HCT116 (cell line): ENCODE measurements around the gene DERL2. TPM values are rescaled to one million over a fixed set of nuclear protein-coding genes. Genes with fewer than 3 reads are reported as not detected.

Source experiments
- ATAC-seq: fragments of 200-7000 bp; cut with Tn5 transposase; 2 replicates; pipeline ENCODE4 v1.9.1; 2020; ENCODE audit warnings: mild to moderate bottlenecking, moderate library complexity
- BruUV-seq: library from RNA; stranded (reverse); fragments of 400-500 nt; replicated peaks from 2 replicates; lab custom pipeline; 2021; lab: Mats Ljungman, UMichigan
- CTCF ChIA-PET: fragments of 300-600 bp; sonication (Branson Sonifier 250); formaldehyde crosslinking; loops from one replicate; lab custom pipeline; 2021; ENCODE audit warnings: antibody characterized with exemption; lab: Charles Lee
- POLR2A ChIA-PET: fragments of 300-600, 350-600 bp; sonication (Branson Sonifier 250); formaldehyde crosslinking; loops from one replicate; lab custom pipeline; 2021; ENCODE audit warnings: antibody characterized with exemption; lab: Charles Lee
- RAD21 ChIA-PET, 2 experiments: fragments of 300-600 bp; sonication (Branson Sonifier 250); formaldehyde crosslinking; loops; one replicate each; lab custom pipeline; 2023; ENCODE audit warnings: low total read pairs in 2 of 2; ENCODE audit not compliant: uncharacterized antibody in 2 of 2, unreplicated experiment in 2 of 2, low non-redundant PET in 1 of 2; lab: Charles Lee
- DNase-seq: peaks from one replicate; pipeline ENCODE4 v3.0.0-alpha.2; 2010; ENCODE audit warnings: low read depth, low spot score
- H2AFZ ChIP-seq: fragments of 200-600 bp; shearing (Covaris generic), sonication (generic); 2 replicates; pipeline ENCODE4 v1.6.1; 2017; ENCODE audit warnings: low read depth, mixed run types, mixed read lengths, antibody characterized with exemption, low read length; ENCODE audit not compliant: poor library complexity, severe bottlenecking
- H3K27ac ChIP-seq: 2 replicates; pipeline ENCODE4 v1.5.1; 2012; ENCODE audit warnings: low read depth, low read length
- H3K27me3 ChIP-seq: fragments of 200-600 bp; sonication (generic); 2 replicates; pipeline ENCODE4 v1.6.1; 2016; ENCODE audit warnings: mixed run types, low read length, mixed read lengths; ENCODE audit not compliant: insufficient read depth
- H3K36me3 ChIP-seq, 2 experiments: fragments of 200-500 bp in 1 of 2; fragments of 200-600 bp in 1 of 2; sonication (Bioruptor generic) in 1 of 2; sonication (generic) in 1 of 2; 2 replicates each; pipeline versions ENCODE4 v1.5.1 to v1.6.1; 2014 to 2016; ENCODE audit warnings: low read length in 2 of 2, inconsistent platforms in 1 of 2, mixed read lengths in 1 of 2, mixed run types in 1 of 2; ENCODE audit not compliant: insufficient read depth in 2 of 2, control insufficient read depth in 1 of 2
- H3K4me1 ChIP-seq, 2 experiments: fragments of 200-600 bp in 1 of 2; sonication (generic) in 1 of 2; 2 replicates each; pipeline versions ENCODE4 v1.5.1 to v1.6.1; 2012 to 2017; ENCODE audit warnings: low read length in 2 of 2, inconsistent platforms in 1 of 2, mild to moderate bottlenecking in 1 of 2, mixed read lengths in 1 of 2, mixed run types in 1 of 2, moderate library complexity in 1 of 2; ENCODE audit not compliant: insufficient read depth in 2 of 2, control insufficient read depth in 1 of 2
- H3K4me2 ChIP-seq: fragments of 200-600 bp; sonication (generic); 2 replicates; pipeline ENCODE4 v1.6.1; 2017; ENCODE audit warnings: mixed run types, low read length, mixed read lengths
- H3K4me3 ChIP-seq, 2 experiments: fragments of 200-600 bp in 1 of 2; sonication (generic) in 1 of 2; replicated peaks in 1 of 2; 2 replicates each; pipeline ENCODE4 v1.5.1; 2011 to 2016; ENCODE audit warnings: low read length in 2 of 2, control low read depth in 1 of 2, low read depth in 1 of 2, mild to moderate bottlenecking in 1 of 2, mixed read lengths in 1 of 2, mixed run types in 1 of 2
- H3K79me2 ChIP-seq: fragments of 200-600 bp; sonication (generic); 2 replicates; pipeline ENCODE4 v1.6.1; 2017; ENCODE audit warnings: mild to moderate bottlenecking, mixed run types, low read length, moderate library complexity, mixed read lengths; ENCODE audit not compliant: insufficient read depth
- H3K9ac ChIP-seq: fragments of 200-600 bp; sonication (generic); 2 replicates; pipeline ENCODE4 v1.6.1; 2016; ENCODE audit warnings: low read length, mixed read lengths
- H3K9me2 ChIP-seq: fragments of 200-600 bp; sonication (generic), shearing (Covaris generic); 2 replicates; pipeline ENCODE4 v1.6.1; 2017; ENCODE audit warnings: mixed run types, mild to moderate bottlenecking, moderate library complexity; ENCODE audit not compliant: insufficient read depth
- H3K9me3 ChIP-seq, 2 experiments: fragments of 200-500 bp in 1 of 2; fragments of 200-600 bp in 1 of 2; sonication (Bioruptor generic) in 1 of 2; sonication (generic) in 1 of 2; 2 replicates each; pipeline ENCODE4 v1.6.1; 2014 to 2017; ENCODE audit warnings: low read length in 2 of 2, mixed read lengths in 2 of 2, inconsistent platforms in 1 of 2, low read depth in 1 of 2, mild to moderate bottlenecking in 1 of 2, mixed run types in 1 of 2, moderate library complexity in 1 of 2; ENCODE audit not compliant: control insufficient read depth in 1 of 2, insufficient read depth in 1 of 2
- H4K20me1 ChIP-seq: fragments of 200-600 bp; sonication (generic), shearing (Covaris generic); 2 replicates; pipeline ENCODE4 v1.6.1; 2017; ENCODE audit warnings: mixed run types, mild to moderate bottlenecking, moderate library complexity; ENCODE audit not compliant: insufficient read depth
- ATF3 ChIP-seq: IDR thresholded peaks from 2 replicates; pipeline ENCODE4 v1.6.1; 2012
- CEBPB ChIP-seq: IDR thresholded peaks from 2 replicates; pipeline ENCODE4 v1.6.1; 2012; ENCODE audit warnings: low read depth
- CTCF ChIP-seq, 3 experiments: fragments of 200-600 bp in 1 of 3; sonication (generic) in 1 of 3; IDR thresholded peaks in 2 of 3; conservative IDR thresholded peaks in 1 of 3; 2 replicates each; pipeline ENCODE4 v1.5.1; 2012 to 2017; ENCODE audit warnings: low read depth in 2 of 3, low read length in 2 of 3, antibody characterized with exemption in 1 of 3, borderline replicate concordance in 1 of 3, control low read depth in 1 of 3, mild to moderate bottlenecking in 1 of 3, mixed read lengths in 1 of 3, mixed run types in 1 of 3, moderate library complexity in 1 of 3; ENCODE audit not compliant: insufficient read depth in 1 of 3
- EGR1 ChIP-seq: IDR thresholded peaks from 2 replicates; pipeline ENCODE4 v1.6.1; 2012; ENCODE audit warnings: low read depth
- EZH2 ChIP-seq: fragments of 200-600 bp; sonication (generic); IDR thresholded peaks from 2 replicates; pipeline ENCODE4 v1.6.1; 2017; ENCODE audit warnings: antibody characterized with exemption, mixed run types
- EZH2phosphoT487 ChIP-seq: fragments of 200-600 bp; IDR thresholded peaks from 2 replicates; pipeline ENCODE4 v1.6.1; 2018; ENCODE audit warnings: antibody characterized with exemption, borderline replicate concordance
- FOSL1 ChIP-seq: IDR thresholded peaks from 2 replicates; pipeline ENCODE4 v1.6.1; 2012; ENCODE audit warnings: low read depth
- JUND ChIP-seq: IDR thresholded peaks from 2 replicates; pipeline ENCODE4 v1.6.1; 2012
- POLR2A ChIP-seq: IDR thresholded peaks from 2 replicates; pipeline ENCODE4 v1.7.0; 2011; ENCODE audit warnings: borderline replicate concordance; ENCODE audit not compliant: insufficient read depth, insufficient read length; ENCODE audit errors: extremely low read depth
- SIN3A ChIP-seq: IDR thresholded peaks from 2 replicates; pipeline ENCODE4 v1.6.1; 2012; ENCODE audit warnings: low read depth
- SP1 ChIP-seq: IDR thresholded peaks from 2 replicates; pipeline ENCODE4 v1.6.1; 2012; ENCODE audit warnings: low read depth
- SRF ChIP-seq: IDR thresholded peaks from 2 replicates; pipeline ENCODE4 v1.6.1; 2012; ENCODE audit warnings: low read depth
- YY1 ChIP-seq: IDR thresholded peaks from 2 replicates; pipeline ENCODE4 v1.6.1; 2011; ENCODE audit warnings: low read length, low read depth, moderate library complexity, mild to moderate bottlenecking; ENCODE audit not compliant: insufficient replicate concordance; ENCODE audit errors: extremely low read depth
- ZFX ChIP-seq: fragments of 450-650 bp; IDR thresholded peaks from 2 replicates; pipeline ENCODE4 v1.6.1; 2017
- ZNF274 ChIP-seq: fragments of 200-500 bp; sonication (Bioruptor generic); IDR thresholded peaks from 2 replicates; pipeline ENCODE4 v1.6.1; 2014; ENCODE audit warnings: mild to moderate bottlenecking, low read depth, low read length, inconsistent platforms
- intact Hi-C: fragments of 100-400 bp; cut with micrococcal nuclease; formaldehyde crosslinking; loops from 2 replicates; pipeline ENCODE4 v1.10.0; 2022
- total RNA-seq: library from RNA; stranded (reverse); gene quantifications from one replicate; pipeline ENCODE4 v1.2.1, GENCODE V29; 2021; ENCODE audit not compliant: unreplicated experiment

Gene DERL2
- total RNA-seq, 1 experiment from 2014 or later, result 45.6 TPM

GRCh38 chr17:5509482-5509881 is 23.5 kb upstream of the DERL2 start:
- ATAC-seq, result no peak
- Histone ChIP-seq H3K4me1 (no peaks in the 10 kb centered on the region), H3K4me2 (no peak overlapping the region), H4K20me1 (no peaks in the 10 kb centered on the region), H3K9me3 (no peaks in the 10 kb centered on the region), H3K27me3 (no peaks in the 10 kb centered on the region), H3K9ac (no peak overlapping the region), H3K4me3 (no peak overlapping the region), H3K36me3 (no peaks in the 10 kb centered on the region)
- BruUV-seq, result no TSS peak
- DNase-seq, result no peak
- POLR2A ChIA-PET, result no interaction called here
- intact Hi-C loops, result no loop called here
- CTCF ChIA-PET, result no interaction called here
- RAD21 ChIA-PET, result no interaction called here
- no peak for TF ChIP-seq JUND
- no peak for TF ChIP-seq FOSL1
- TF ChIP-seq EGR1, result no peak
- no peak for TF ChIP-seq ATF3
- TF ChIP-seq SIN3A, result no peak
- TF ChIP-seq YY1, result no peak
- TF ChIP-seq CEBPB, result no peak
- TF ChIP-seq SRF, result no peak
- no peak for TF ChIP-seq ZFX
- no peak for TF ChIP-seq EZH2phosphoT487
- TF ChIP-seq POLR2A, result no peak
- TF ChIP-seq ZNF274, result no peak
- TF ChIP-seq EZH2, result no peak
- TF ChIP-seq CTCF (IDR thresholded peaks at IDR 0.05 in 2 of 3, conservative IDR thresholded peaks at IDR 0.05 in 1 of 3; ENCODE audit: borderline replicate concordance in 1 of 3, insufficient read depth in 1 of 3, low read depth in 2 of 3, low read length in 2 of 3), result no peak
- no peak for TF ChIP-seq SP1
- TF ChIP-seq, all 23 proteins: peak for 0
- no peaks in the 10 kb centered on the region for H3K9me2 ChIP-seq
- H3K27ac ChIP-seq, result no peak overlapping the region
- H3K79me2 ChIP-seq, result no peaks in the 10 kb centered on the region
- H2AFZ ChIP-seq, result no peak overlapping the region
